Calu3 (cell line): ENCODE results near the gene NT5M. TPM values are rescaled to one million over a fixed set of nuclear protein-coding genes. Genes with fewer than 3 reads are reported as not detected.
A peak's percentile ranks its signal among the peaks of the same experiment; 100 is the strongest.

ENCODE experiments used
- BruUV-seq: library from RNA; stranded (reverse); fragments of 400-500 nt; replicated peaks from 2 replicates; lab custom pipeline; 2021; lab: Mats Ljungman, UMichigan
- CTCF ChIA-PET: fragments of 300-600 bp; sonication (Branson Sonifier 250); formaldehyde crosslinking; loops from one replicate; lab custom pipeline; 2022; ENCODE audit warnings: antibody characterized with exemption; lab: Charles Lee
- DNase-seq: peaks from one replicate; pipeline ENCODE4 v3.0.0; 2022
- H3K27ac Mint-ChIP-seq: one replicate; pipeline ENCODE4 v1.8.0; 2022; ENCODE audit warnings: mixed read lengths; ENCODE audit not compliant: unreplicated experiment
- H3K27me3 Mint-ChIP-seq: one replicate; pipeline ENCODE4 v1.8.0; 2022; ENCODE audit warnings: mixed read lengths; ENCODE audit not compliant: unreplicated experiment
- H3K36me3 Mint-ChIP-seq: one replicate; pipeline ENCODE4 v1.8.0; 2022; ENCODE audit warnings: mild to moderate bottlenecking, moderate library complexity, mixed read lengths; ENCODE audit not compliant: insufficient read depth, unreplicated experiment
- H3K4me1 Mint-ChIP-seq: one replicate; pipeline ENCODE4 v1.8.0; 2022; ENCODE audit warnings: mild to moderate bottlenecking, low read depth, mixed read lengths; ENCODE audit not compliant: unreplicated experiment
- H3K4me3 Mint-ChIP-seq: one replicate; pipeline ENCODE4 v1.8.0; 2022; ENCODE audit warnings: mild to moderate bottlenecking, low read depth, moderate library complexity, mixed read lengths; ENCODE audit not compliant: unreplicated experiment
- H3K9me3 Mint-ChIP-seq: one replicate; pipeline ENCODE4 v1.8.0; 2022; ENCODE audit warnings: low read depth, mixed read lengths; ENCODE audit not compliant: unreplicated experiment
- intact Hi-C: fragments of 100-400 bp; cut with micrococcal nuclease; formaldehyde crosslinking; loops from one replicate; pipeline ENCODE4 v1.10.0; 2022; ENCODE audit not compliant: unreplicated experiment
- total RNA-seq: library from RNA; stranded (reverse); gene quantifications from 2 replicates; pipeline ENCODE4 v1.2.3, GENCODE V29; 2022
- TF ChIP-seq, protein P1 (sequence below): fragments of 200-600 bp; IDR thresholded peaks from one replicate; pipeline ENCODE4 v1.8.0; 2022; ENCODE audit warnings: antibody characterized with exemption; ENCODE audit not compliant: unreplicated experiment

NT5M gene
- total RNA-seq, 1 experiment from 2014 or later = 1.0 TPM

- Mint-ChIP-seq H3K4me1 (no peaks in the 10 kb centered on the region), H3K36me3 (peaks cover 7% of the 10 kb centered on the region), H3K27ac (no peak overlapping the region), H3K4me3 (peak overlapping the region; percentile 72), H3K9me3 (no peaks in the 10 kb centered on the region), H3K27me3 (no peaks in the 10 kb centered on the region)
- no TSS peak for BruUV-seq
- no peak for DNase-seq
- intact Hi-C loops = no loop called here
- TF ChIP-seq, protein P1, sequence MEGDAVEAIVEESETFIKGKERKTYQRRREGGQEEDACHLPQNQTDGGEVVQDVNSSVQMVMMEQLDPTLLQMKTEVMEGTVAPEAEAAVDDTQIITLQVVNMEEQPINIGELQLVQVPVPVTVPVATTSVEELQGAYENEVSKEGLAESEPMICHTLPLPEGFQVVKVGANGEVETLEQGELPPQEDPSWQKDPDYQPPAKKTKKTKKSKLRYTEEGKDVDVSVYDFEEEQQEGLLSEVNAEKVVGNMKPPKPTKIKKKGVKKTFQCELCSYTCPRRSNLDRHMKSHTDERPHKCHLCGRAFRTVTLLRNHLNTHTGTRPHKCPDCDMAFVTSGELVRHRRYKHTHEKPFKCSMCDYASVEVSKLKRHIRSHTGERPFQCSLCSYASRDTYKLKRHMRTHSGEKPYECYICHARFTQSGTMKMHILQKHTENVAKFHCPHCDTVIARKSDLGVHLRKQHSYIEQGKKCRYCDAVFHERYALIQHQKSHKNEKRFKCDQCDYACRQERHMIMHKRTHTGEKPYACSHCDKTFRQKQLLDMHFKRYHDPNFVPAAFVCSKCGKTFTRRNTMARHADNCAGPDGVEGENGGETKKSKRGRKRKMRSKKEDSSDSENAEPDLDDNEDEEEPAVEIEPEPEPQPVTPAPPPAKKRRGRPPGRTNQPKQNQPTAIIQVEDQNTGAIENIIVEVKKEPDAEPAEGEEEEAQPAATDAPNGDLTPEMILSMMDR = no peak
- CTCF ChIA-PET = no interaction called here
These were observed 796 bp downstream of the NT5M start for GRCh38 chr17:17303847-17304490.

DNA sequence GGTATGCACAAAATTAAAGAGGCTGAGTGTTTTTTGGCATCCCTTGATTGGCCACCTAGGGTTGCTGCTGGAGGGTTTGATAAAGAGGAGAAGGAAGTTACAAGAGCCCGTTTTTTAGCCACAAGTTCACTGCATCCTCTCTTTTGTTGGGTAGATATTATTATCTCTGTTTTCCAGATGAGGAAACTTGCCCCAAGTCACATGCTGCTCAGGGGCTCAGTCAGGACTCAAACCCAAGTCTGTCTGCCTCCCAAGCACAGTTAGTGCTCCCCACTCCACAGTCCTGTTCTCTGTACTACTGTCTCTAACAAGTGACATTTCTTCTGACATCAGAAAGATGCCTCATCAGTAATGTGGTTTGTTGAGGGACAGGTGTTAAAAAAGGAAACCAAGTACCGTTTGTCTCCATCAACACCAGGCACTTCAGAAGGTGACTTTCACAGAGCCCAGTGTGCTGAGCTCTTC is 1.4 kb downstream of the NT5M start:
- Mint-ChIP-seq H3K27ac (no peak overlapping the region), H3K36me3 (peaks cover 7% of the 10 kb centered on the region), H3K27me3 (no peaks in the 10 kb centered on the region), H3K9me3 (no peaks in the 10 kb centered on the region), H3K4me1 (no peaks in the 10 kb centered on the region), H3K4me3 (peak overlapping the region; percentile 72)
- TF ChIP-seq, protein P1 = no peak
- intact Hi-C loops = no loop called here
- CTCF ChIA-PET = no interaction called here
- no peak for DNase-seq
- BruUV-seq = no TSS peak

- Mint-ChIP-seq H3K4me3 (no peak overlapping the region), H3K36me3 (peaks cover 7% of the 10 kb centered on the region), H3K27me3 (no peaks in the 10 kb centered on the region), H3K4me1 (no peaks in the 10 kb centered on the region), H3K27ac (no peak overlapping the region), H3K9me3 (no peaks in the 10 kb centered on the region)
- TF ChIP-seq, protein P1 = no peak
- CTCF ChIA-PET = no interaction called here
- no TSS peak for BruUV-seq
- intact Hi-C loops = no loop called here
- no peak for DNase-seq
These were observed 2.2 kb downstream of the NT5M start for GRCh38 chr17:17305281-17305801.

DNA sequence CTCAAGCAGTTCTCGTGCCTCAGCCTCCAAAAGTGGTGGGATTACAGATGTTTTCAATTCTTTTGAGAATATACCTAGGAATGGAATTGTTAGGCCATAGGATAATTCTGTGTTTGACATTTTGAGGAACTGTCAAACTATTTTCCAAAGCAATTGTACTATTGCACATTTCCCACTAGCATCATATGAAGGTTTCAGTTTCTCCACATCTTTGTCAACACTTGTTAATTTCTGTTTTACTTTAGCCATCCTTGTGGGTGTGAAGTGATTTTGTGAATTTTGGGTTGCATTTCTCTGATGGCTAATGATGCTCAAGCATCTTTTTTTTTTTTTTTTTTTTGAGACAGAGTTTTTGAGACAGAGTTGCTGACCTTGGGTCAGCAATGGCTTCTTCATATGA is 6.2 kb downstream of the NT5M start:
- intact Hi-C loops = no loop called here
- TF ChIP-seq, protein P1 = no peak
- DNase-seq = no peak
- CTCF ChIA-PET = no interaction called here
- H3K36me3 Mint-ChIP-seq = no peaks in the 10 kb centered on the region
- H3K27ac Mint-ChIP-seq = no peak overlapping the region
- no TSS peak for BruUV-seq
- no peaks in the 10 kb centered on the region for H3K9me3 Mint-ChIP-seq
- no peak overlapping the region for H3K4me3 Mint-ChIP-seq
- no peaks in the 10 kb centered on the region for H3K27me3 Mint-ChIP-seq
- H3K4me1 Mint-ChIP-seq = no peaks in the 10 kb centered on the region
